ENCODE results near the gene ROR1.

DNA sequence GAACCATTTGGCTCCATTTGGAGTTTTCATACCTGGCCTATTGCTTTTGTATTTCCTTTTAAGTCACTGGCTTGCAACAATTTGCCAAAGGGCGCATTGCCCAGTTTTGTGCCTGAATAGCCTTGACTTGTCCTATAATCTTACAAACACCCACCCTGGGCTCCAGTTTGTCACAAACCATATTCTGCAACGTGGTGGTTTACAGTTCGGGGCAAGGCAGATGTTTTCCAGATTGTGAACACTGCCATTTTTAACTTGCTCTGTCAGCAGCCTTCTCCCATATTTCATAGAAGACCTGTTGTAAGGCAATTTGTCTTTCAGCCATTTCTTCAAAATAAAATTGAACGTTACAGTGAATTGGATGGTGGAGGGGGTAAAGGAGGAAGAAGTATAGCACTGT, 376.4 kb downstream of the ROR1 start:
- TF ChIP-seq, protein P1, sequence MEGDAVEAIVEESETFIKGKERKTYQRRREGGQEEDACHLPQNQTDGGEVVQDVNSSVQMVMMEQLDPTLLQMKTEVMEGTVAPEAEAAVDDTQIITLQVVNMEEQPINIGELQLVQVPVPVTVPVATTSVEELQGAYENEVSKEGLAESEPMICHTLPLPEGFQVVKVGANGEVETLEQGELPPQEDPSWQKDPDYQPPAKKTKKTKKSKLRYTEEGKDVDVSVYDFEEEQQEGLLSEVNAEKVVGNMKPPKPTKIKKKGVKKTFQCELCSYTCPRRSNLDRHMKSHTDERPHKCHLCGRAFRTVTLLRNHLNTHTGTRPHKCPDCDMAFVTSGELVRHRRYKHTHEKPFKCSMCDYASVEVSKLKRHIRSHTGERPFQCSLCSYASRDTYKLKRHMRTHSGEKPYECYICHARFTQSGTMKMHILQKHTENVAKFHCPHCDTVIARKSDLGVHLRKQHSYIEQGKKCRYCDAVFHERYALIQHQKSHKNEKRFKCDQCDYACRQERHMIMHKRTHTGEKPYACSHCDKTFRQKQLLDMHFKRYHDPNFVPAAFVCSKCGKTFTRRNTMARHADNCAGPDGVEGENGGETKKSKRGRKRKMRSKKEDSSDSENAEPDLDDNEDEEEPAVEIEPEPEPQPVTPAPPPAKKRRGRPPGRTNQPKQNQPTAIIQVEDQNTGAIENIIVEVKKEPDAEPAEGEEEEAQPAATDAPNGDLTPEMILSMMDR (IDR thresholded peaks at IDR 0.05): no peak
- TF ChIP-seq POLR2A (IDR thresholded peaks at IDR 0.05): no peak

Data from thyroid gland (tissue), 4 donors.